ENCODE results near the gene DNTTIP2. TPM values are rescaled to one million over a fixed set of nuclear protein-coding genes. Genes with fewer than 3 reads are reported as not detected.
A peak's percentile ranks its signal among the peaks of the same experiment; 100 is the strongest.

The DNTTIP2 gene
- total RNA-seq, 1 donor from 2014 or later: 38.4 TPM

Small RNA genes lying within 50 kb of the gene (small RNA-seq; reads per million reads assigned to genes)
- gene AL117351.2 (not detected), gene MIR760 (0.58 reads per million, percentile 56 among the genes with 10 or more reads in this experiment)

Other genes starting within 250 kb of the DNTTIP2 start
- gene BCAR3, start 197.4 kb downstream of the DNTTIP2 start, total RNA-seq: 5.9 TPM
- gene GCLM, start 30.2 kb upstream of the DNTTIP2 start, total RNA-seq: 13.3 TPM
- gene ABCA4, start 241.9 kb upstream of the DNTTIP2 start, total RNA-seq: 0.94 TPM

All from occipital lobe (tissue), 2 donors.